HepG2 (cell line): Measurements from ENCODE around the gene ATP13A3. TPM values are rescaled to one million over a fixed set of nuclear protein-coding genes. Genes with fewer than 3 reads are reported as not detected.

ENCODE experiments used
- ATAC-seq: fragments of 200-7000 bp; cut with Tn5 transposase; 3 replicates; pipeline ENCODE4 v1.9.1; 2020; ENCODE audit warnings: mild to moderate bottlenecking, moderate library complexity
- BruUV-seq: library from RNA; stranded (reverse); fragments of 400-500 nt; replicated peaks from 2 replicates; lab custom pipeline; 2021; lab: Mats Ljungman, UMichigan
- CTCF ChIA-PET: fragments of 300-600 bp; formaldehyde crosslinking; extraction: SDS; loops from one replicate; lab custom pipeline; 2021; ENCODE audit warnings: low total read pairs, inconsistent platforms, low intra/inter-chr PET ratio; lab: Yijun Ruan, JAX
- POLR2A ChIA-PET: fragments of 350-600 bp; sonication (Branson Sonifier 250); formaldehyde crosslinking; loops from one replicate; lab custom pipeline; 2020; ENCODE audit warnings: antibody characterized with exemption, inconsistent platforms; lab: Yijun Ruan, JAX
- DNase-seq: peaks from one replicate; pipeline ENCODE4 v3.0.0-alpha.2; 2015; ENCODE audit warnings: low spot score
- FAIRE-seq: peaks from 3 replicates; lab custom pipeline; 2011; peaks lifted over from hg19 to GRCh38; lab: Jason Lieb, UNC
- H2AFZ ChIP-seq: one replicate; pipeline ENCODE4 v1.6.1; 2011; ENCODE audit warnings: low read length, inconsistent platforms
- H3K27ac ChIP-seq: fragments of 300-600 bp; 3 replicates; pipeline ENCODE4 v1.8.0; 2011; ENCODE audit warnings: mixed run types, mild to moderate bottlenecking, mixed read lengths, low read length, inconsistent platforms; ENCODE audit not compliant: insufficient read depth; ENCODE audit errors: extremely low read length
- H3K27me3 ChIP-seq, 2 experiments: fragments of 200-600 bp in 1 of 2; 2 replicates in 1 of 2; 3 replicates in 1 of 2; pipeline versions ENCODE4 v1.6.0 to v1.8.0; 2011; ENCODE audit warnings: low read length in 2 of 2, mild to moderate bottlenecking in 2 of 2, moderate library complexity in 2 of 2, inconsistent platforms in 1 of 2; ENCODE audit not compliant: insufficient read depth in 2 of 2, control insufficient read depth in 1 of 2
- H3K36me3 ChIP-seq, 2 experiments: fragments of 200-600 bp in 1 of 2; replicated peaks in 1 of 2; 2 replicates in 1 of 2; 3 replicates in 1 of 2; pipeline versions ENCODE4 v1.5.1 to v1.8.0; 2011; ENCODE audit warnings: low read length in 2 of 2, inconsistent platforms in 1 of 2; ENCODE audit not compliant: insufficient read depth in 2 of 2, control insufficient read depth in 1 of 2
- H3K4me1 ChIP-seq: 2 replicates; pipeline ENCODE4 v1.5.1; 2012; ENCODE audit warnings: low read length, inconsistent platforms; ENCODE audit not compliant: insufficient read depth
- H3K4me2 ChIP-seq: 2 replicates; pipeline ENCODE4 v1.6.0; 2011; ENCODE audit warnings: low read depth, low read length, inconsistent platforms
- H3K4me3 ChIP-seq, 3 experiments: fragments of 200-600 bp in 1 of 3; sonication (generic), shearing (Covaris generic) in 1 of 3; replicated peaks in 1 of 3; 2 replicates each; pipeline ENCODE4 v1.5.1; 2011 to 2016; ENCODE audit warnings: low read length in 3 of 3, inconsistent platforms in 2 of 3, low read depth in 2 of 3, mild to moderate bottlenecking in 2 of 3, control low read depth in 1 of 3, mixed read lengths in 1 of 3; ENCODE audit not compliant: insufficient read depth in 1 of 3
- H3K79me2 ChIP-seq: one replicate; pipeline ENCODE4 v1.6.1; 2011; ENCODE audit warnings: low read length, inconsistent platforms; ENCODE audit not compliant: insufficient read depth
- H3K9ac ChIP-seq: 2 replicates; pipeline ENCODE4 v1.6.0; 2011; ENCODE audit warnings: mild to moderate bottlenecking, low read depth, low read length, inconsistent platforms; ENCODE audit not compliant: insufficient read depth
- H3K9me3 ChIP-seq: 2 replicates; pipeline ENCODE4 v1.5.1; 2012; ENCODE audit warnings: mild to moderate bottlenecking, low read length
- H4K20me1 ChIP-seq: 2 replicates; pipeline ENCODE4 v1.6.0; 2011; ENCODE audit warnings: inconsistent platforms, mild to moderate bottlenecking, low read length, moderate library complexity; ENCODE audit not compliant: insufficient read depth
- ATM ChIP-seq: fragments of 450-650 bp; IDR thresholded peaks from 2 replicates; pipeline ENCODE4 v1.7.1; 2017; ENCODE audit warnings: mild to moderate bottlenecking, borderline replicate concordance
- ESRRA ChIP-seq: sonication (generic); formaldehyde crosslinking; IDR thresholded peaks from 2 replicates; pipeline ENCODE4 v1.5.1; 2020; ENCODE audit warnings: mild to moderate bottlenecking, low read depth, missing genetic modification reagents
- FOXK2 ChIP-seq: fragments of 450-650 bp; IDR thresholded peaks from 2 replicates; pipeline ENCODE4 v1.6.1; 2016
- GATA4 ChIP-seq: sonication (generic); IDR thresholded peaks from 2 replicates; pipeline ENCODE4 v1.6.1; 2016; ENCODE audit warnings: antibody characterized with exemption, low read depth, borderline replicate concordance
- HIC2 ChIP-seq: sonication (generic); formaldehyde crosslinking; IDR thresholded peaks from 2 replicates; pipeline ENCODE4 v1.9.0; 2022; ENCODE audit warnings: low read depth, missing genetic modification reagents
- HMG20B ChIP-seq: conservative IDR thresholded peaks from 2 replicates; pipeline ENCODE4 v1.6.1; 2016; ENCODE audit warnings: missing genetic modification reagents, missing compliant biosample characterization
- HNF4A ChIP-seq: sonication (generic); formaldehyde crosslinking; IDR thresholded peaks from 2 replicates; pipeline ENCODE4 v1.4.0; 2020; ENCODE audit warnings: missing genetic modification reagents
- KDM5B ChIP-seq: sonication (generic); formaldehyde crosslinking; IDR thresholded peaks from 2 replicates; pipeline ENCODE4 v1.4.0; 2020; ENCODE audit warnings: missing genetic modification reagents, mild to moderate bottlenecking, borderline replicate concordance
- MTF1 ChIP-seq: sonication (generic); formaldehyde crosslinking; IDR thresholded peaks from 2 replicates; pipeline ENCODE4 v1.5.0; 2020; ENCODE audit warnings: missing genetic modification reagents
- MXD4 ChIP-seq: IDR thresholded peaks from 2 replicates; pipeline ENCODE4 v1.6.1; 2016; ENCODE audit warnings: mild to moderate bottlenecking, missing biosample characterization, missing genetic modification reagents
- NBN ChIP-seq: fragments of 450-650 bp; conservative IDR thresholded peaks from 2 replicates; pipeline ENCODE4 v1.6.1; 2017
- NR1H2 ChIP-seq: sonication (generic); formaldehyde crosslinking; IDR thresholded peaks from 2 replicates; pipeline ENCODE4 v1.8.1; 2022; ENCODE audit warnings: low read depth, missing genetic modification reagents, borderline replicate concordance
- PHF5A ChIP-seq: IDR thresholded peaks from one replicate; pipeline ENCODE4 v1.6.1; 2018; ENCODE audit warnings: low read depth, missing genetic modification reagents; ENCODE audit not compliant: unreplicated experiment
- RARA ChIP-seq: IDR thresholded peaks from 2 replicates; pipeline ENCODE4 v1.6.1; 2016; ENCODE audit warnings: missing genetic modification reagents, missing compliant biosample characterization
- SP1 ChIP-seq, 2 experiments: fragments of 450-650 bp in 1 of 2; sonication (generic) in 1 of 2; formaldehyde crosslinking in 1 of 2; IDR thresholded peaks; 2 replicates each; pipeline versions ENCODE4 v1.4.0 to v1.6.1; 2016 to 2020; ENCODE audit warnings: missing genetic modification reagents in 1 of 2
- TOE1 ChIP-seq: sonication (generic); formaldehyde crosslinking; IDR thresholded peaks from 2 replicates; pipeline ENCODE4 v1.4.0; 2020; ENCODE audit warnings: mild to moderate bottlenecking, missing genetic modification reagents
- XRCC5 ChIP-seq: fragments of 200-400 bp; formaldehyde crosslinking; optimal IDR thresholded peaks from 2 replicates; pipeline ENCODE3; 2017; ENCODE audit warnings: mild to moderate bottlenecking, low read length
- ZBTB44 ChIP-seq: sonication (generic); formaldehyde crosslinking; IDR thresholded peaks from 2 replicates; pipeline ENCODE4 v1.4.0; 2020; ENCODE audit warnings: missing genetic modification reagents
- WGBS: methylation state at CpG from one replicate; pipeline ENCODE4 v1.1.6; 2017; ENCODE audit warnings: low lambda C conversion rate; 5-methylcytosine and 5-hydroxymethylcytosine counted together
- in situ Hi-C: cut with HindIII; loops from 2 replicates; pipeline ENCODE4 v1.10.0; 2017; ENCODE audit warnings: low pct_unique_long_range_greater_than_20kb; ENCODE audit not compliant: extremely low pct_ligation_motif_present
- intact Hi-C: fragments of 100-400 bp; cut with micrococcal nuclease; formaldehyde crosslinking; loops from one replicate; pipeline ENCODE4 v1.10.0; 2022; ENCODE audit not compliant: unreplicated experiment
- polyA plus RNA-seq, 8 experiments: library from polyadenylated mRNA; depleted of rRNA in 3 of 8; stranded (reverse) in 7 of 8; unstranded in 1 of 8; fragments of >200 nt; fragmentation: Illumina TruSeq in 4 of 8; extraction: Trizol in 4 of 8; gene quantifications; 2 replicates each; pipeline versions ENCODE4 v1.2.1 to v1.2.3, GENCODE V29; 2011 to 2016; ENCODE audit warnings: low read depth in 4 of 8, missing spikeins in 1 of 8, mixed read lengths in 1 of 8; ENCODE audit not compliant: insufficient read depth in 1 of 8
- total RNA-seq, 5 experiments: library from RNA; depleted of rRNA; stranded (reverse); fragments of >200 nt; fragmentation: Illumina TruSeq; extraction: Trizol; gene quantifications; 2 replicates each; pipeline ENCODE4 v1.2.3, GENCODE V29; 2016; ENCODE audit warnings: low read depth in 1 of 5

Gene ATP13A3
- total and polyA plus RNA-seq, 2 of the 13 experiments (the other 11 are each of a cell fraction or from before 2014, with no cell fraction given), result 44.9 to 80.8 TPM

GRCh38 chr3:194365978-194366490 lies 120.8 kb downstream of the ATP13A3 start:
- no peaks in the 10 kb centered on the region for H3K9me3 ChIP-seq
- H3K79me2 ChIP-seq, result no peaks in the 10 kb centered on the region
- H4K20me1 ChIP-seq, result no peaks in the 10 kb centered on the region
- ATAC-seq, result no peak
- FAIRE-seq, result no peak
- 19% methylated on average over 9 of the region's 12 CpGs for WGBS
- no peaks in the 10 kb centered on the region for H3K36me3 ChIP-seq
- BruUV-seq, result no TSS peak
- ChIA-PET CTCF (no interaction called here), POLR2A (no interaction called here)
- in situ Hi-C loops (no loop called here), intact Hi-C loops (no loop called here)
- no peak overlapping the region for H3K27ac ChIP-seq
- no peak for DNase-seq
- H3K27me3 ChIP-seq, result peaks cover 13 to 76% of the 10 kb centered on the region in 2 experiments; a peak in 4 of 5 replicates
- H3K4me1 ChIP-seq, result peaks cover 14% of the 10 kb centered on the region
- no peak overlapping the region for H2AFZ ChIP-seq
- no peak for TF ChIP-seq GATA4
- TF ChIP-seq TOE1 (CRISPR knock-in tag), result no peak
- no peak for TF ChIP-seq HIC2 (CRISPR knock-in tag)
- TF ChIP-seq NR1H2 (CRISPR knock-in tag), result no peak
- TF ChIP-seq SP1 (IDR thresholded peaks at IDR 0.05), result no peak
- TF ChIP-seq SP1 (CRISPR knock-in tag; IDR thresholded peaks at IDR 0.05), result no peak
- TF ChIP-seq MXD4 (CRISPR knock-in tag), result no peak
- no peak for TF ChIP-seq ESRRA (CRISPR knock-in tag)
- TF ChIP-seq XRCC5, result no peak
- TF ChIP-seq FOXK2, result no peak
- TF ChIP-seq MTF1, result no peak
- no peak for TF ChIP-seq RARA (CRISPR knock-in tag)
- TF ChIP-seq PHF5A, result no peak
- no peak for TF ChIP-seq NBN
- no peak for TF ChIP-seq HNF4A (CRISPR knock-in tag)
- TF ChIP-seq KDM5B (CRISPR knock-in tag), result no peak
- no peak for TF ChIP-seq HMG20B (CRISPR knock-in tag)
- no peak for TF ChIP-seq ZBTB44 (CRISPR knock-in tag)
- no peak for TF ChIP-seq ATM
- H3K9ac ChIP-seq, result no peak overlapping the region
- H3K4me2 ChIP-seq, result no peak overlapping the region
- no peak overlapping the region for H3K4me3 ChIP-seq
